Chondrocyte (in vitro differentiated cells): ENCODE data around the gene DDX41. TPM values are rescaled to one million over a fixed set of nuclear protein-coding genes. Genes with fewer than 3 reads are reported as not detected.

Source experiments
- DNase-seq: peaks from one replicate; pipeline ENCODE4 v3.0.0; 2021; ENCODE audit warnings: mixed read lengths, low spot score
- H3K27ac Mint-ChIP-seq: one replicate; pipeline ENCODE4 v1.8.0; 2021; ENCODE audit warnings: mild to moderate bottlenecking, moderate library complexity, mixed read lengths; ENCODE audit not compliant: unreplicated experiment
- H3K27me3 Mint-ChIP-seq: 2 replicates; pipeline ENCODE4 v1.8.0; 2021; ENCODE audit warnings: low read depth, mixed read lengths
- H3K36me3 Mint-ChIP-seq: 2 replicates; pipeline ENCODE4 v1.8.0; 2021; ENCODE audit warnings: low read depth, mixed read lengths
- H3K4me1 Mint-ChIP-seq: 2 replicates; pipeline ENCODE4 v1.8.0; 2021; ENCODE audit warnings: low read depth, mild to moderate bottlenecking, mixed read lengths
- H3K4me3 Mint-ChIP-seq: one replicate; pipeline ENCODE4 v1.8.0; 2021; ENCODE audit warnings: mild to moderate bottlenecking, moderate library complexity, mixed read lengths; ENCODE audit not compliant: unreplicated experiment
- H3K9me3 Mint-ChIP-seq: 2 replicates; pipeline ENCODE4 v1.8.0; 2021; ENCODE audit warnings: low read depth, mixed read lengths
- total RNA-seq: library from RNA; stranded (reverse); gene quantifications from 3 replicates; pipeline ENCODE4 v1.2.1, GENCODE V29; 2021
- TF ChIP-seq, protein P1 (sequence below): fragments of 200-600 bp; sonication (generic); IDR thresholded peaks from 2 replicates; pipeline ENCODE4 v1.5.0; 2021; ENCODE audit warnings: antibody characterized with exemption, mild to moderate bottlenecking, moderate library complexity

The DDX41 gene
- total RNA-seq, 1 donor from 2014 or later, result 78.6 TPM

DNA sequence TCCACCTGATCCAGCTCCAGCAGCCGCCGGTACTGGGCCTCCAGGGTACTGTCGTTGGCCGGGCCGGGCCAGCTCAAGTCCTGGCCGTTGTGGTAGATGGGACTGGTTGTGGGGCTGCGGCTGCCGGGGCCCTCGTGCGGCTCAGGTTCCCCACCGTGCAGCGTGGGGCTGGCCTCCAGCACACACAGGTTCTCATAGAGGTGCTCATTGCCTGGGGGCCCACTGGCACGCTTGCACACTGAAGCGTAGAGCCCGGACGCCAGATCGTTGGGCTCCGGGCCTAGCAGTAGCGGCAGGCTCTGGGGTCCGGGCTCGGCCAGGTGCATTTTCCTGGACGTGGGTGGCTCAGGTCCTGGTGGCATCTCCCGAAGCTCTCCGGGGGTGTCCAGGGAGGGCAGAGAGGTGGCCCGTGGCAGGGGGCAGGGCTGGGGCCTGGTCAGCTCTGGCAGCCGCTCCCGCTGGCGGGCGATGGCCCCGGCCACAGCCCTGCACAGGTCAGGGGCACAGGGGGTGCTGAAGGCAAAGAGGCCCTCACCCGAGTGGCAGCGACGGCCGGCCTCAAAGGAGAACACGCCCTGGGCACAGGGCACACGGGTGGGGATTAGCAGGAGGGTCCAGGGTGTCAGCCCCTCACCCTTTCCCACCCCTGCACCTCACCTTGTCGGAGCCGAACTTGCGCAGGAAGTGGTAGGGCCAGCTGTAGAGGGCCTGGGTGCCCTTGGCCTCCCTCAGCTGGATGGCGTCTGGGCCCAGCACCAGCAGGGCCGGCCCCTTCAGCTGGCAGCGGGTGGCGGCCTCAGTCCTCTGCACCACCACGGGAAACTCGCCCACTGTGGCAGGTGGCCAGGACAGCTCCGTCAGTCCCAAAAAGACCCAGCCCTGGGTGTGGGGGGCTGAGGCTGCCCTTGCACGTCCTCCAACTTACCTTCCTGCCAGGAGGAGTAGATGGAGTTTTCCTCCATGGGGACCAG, 12.4 kb downstream of the DDX41 start:
- H3K4me3 Mint-ChIP-seq, result no peak overlapping the region
- H3K27me3 Mint-ChIP-seq, result no peaks in the 10 kb centered on the region
- H3K36me3 Mint-ChIP-seq, result peaks cover 6% of the 10 kb centered on the region
- peaks cover 15% of the 10 kb centered on the region for H3K4me1 Mint-ChIP-seq
- TF ChIP-seq, protein P1, sequence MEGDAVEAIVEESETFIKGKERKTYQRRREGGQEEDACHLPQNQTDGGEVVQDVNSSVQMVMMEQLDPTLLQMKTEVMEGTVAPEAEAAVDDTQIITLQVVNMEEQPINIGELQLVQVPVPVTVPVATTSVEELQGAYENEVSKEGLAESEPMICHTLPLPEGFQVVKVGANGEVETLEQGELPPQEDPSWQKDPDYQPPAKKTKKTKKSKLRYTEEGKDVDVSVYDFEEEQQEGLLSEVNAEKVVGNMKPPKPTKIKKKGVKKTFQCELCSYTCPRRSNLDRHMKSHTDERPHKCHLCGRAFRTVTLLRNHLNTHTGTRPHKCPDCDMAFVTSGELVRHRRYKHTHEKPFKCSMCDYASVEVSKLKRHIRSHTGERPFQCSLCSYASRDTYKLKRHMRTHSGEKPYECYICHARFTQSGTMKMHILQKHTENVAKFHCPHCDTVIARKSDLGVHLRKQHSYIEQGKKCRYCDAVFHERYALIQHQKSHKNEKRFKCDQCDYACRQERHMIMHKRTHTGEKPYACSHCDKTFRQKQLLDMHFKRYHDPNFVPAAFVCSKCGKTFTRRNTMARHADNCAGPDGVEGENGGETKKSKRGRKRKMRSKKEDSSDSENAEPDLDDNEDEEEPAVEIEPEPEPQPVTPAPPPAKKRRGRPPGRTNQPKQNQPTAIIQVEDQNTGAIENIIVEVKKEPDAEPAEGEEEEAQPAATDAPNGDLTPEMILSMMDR, result no peak
- no peaks in the 10 kb centered on the region for H3K9me3 Mint-ChIP-seq
- no peak for DNase-seq
- no peak overlapping the region for H3K27ac Mint-ChIP-seq

DNA sequence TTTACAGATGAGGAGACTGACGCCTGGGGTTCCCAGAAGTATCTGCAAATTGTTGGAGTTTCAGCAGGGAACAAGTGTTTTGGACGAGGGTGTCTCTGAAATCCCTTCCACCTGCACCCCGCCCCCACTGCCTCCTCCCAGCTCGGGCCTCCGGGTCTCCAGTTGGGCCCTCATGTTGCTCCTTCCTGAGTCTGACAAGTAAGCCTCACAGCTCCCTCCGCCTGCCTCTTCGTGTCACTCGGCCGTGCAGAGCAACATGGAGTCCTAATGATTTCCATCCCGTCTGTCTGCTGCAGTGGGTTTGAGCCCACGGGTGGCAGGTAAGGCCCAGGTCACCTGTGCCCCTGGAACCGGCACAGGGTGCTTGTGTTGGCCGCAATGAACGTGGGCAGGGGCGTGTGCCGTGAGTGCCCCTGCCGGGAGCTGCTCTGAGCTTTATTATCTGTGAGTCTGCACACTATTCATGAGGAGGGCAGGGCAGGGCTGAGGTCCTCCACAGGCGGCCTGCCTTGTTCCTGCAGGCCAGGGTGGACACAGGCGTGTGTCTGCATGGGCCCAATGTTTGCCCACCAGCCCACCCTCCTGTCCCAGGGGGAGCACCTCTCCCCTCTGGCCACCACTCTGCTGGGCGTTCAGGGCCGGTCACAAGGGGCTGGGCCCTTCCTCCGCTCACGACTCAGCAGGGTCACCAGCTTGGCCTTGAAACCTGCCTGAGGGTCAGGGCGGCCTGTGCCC, 13.2 kb downstream of the DDX41 start:
- no peaks in the 10 kb centered on the region for H3K27me3 Mint-ChIP-seq
- H3K4me1 Mint-ChIP-seq, result peaks cover 23% of the 10 kb centered on the region
- TF ChIP-seq, protein P1, result no peak
- no peaks in the 10 kb centered on the region for H3K9me3 Mint-ChIP-seq
- peaks cover 6% of the 10 kb centered on the region for H3K36me3 Mint-ChIP-seq
- no peak overlapping the region for H3K27ac Mint-ChIP-seq
- no peak for DNase-seq
- H3K4me3 Mint-ChIP-seq, result no peak overlapping the region

DNA sequence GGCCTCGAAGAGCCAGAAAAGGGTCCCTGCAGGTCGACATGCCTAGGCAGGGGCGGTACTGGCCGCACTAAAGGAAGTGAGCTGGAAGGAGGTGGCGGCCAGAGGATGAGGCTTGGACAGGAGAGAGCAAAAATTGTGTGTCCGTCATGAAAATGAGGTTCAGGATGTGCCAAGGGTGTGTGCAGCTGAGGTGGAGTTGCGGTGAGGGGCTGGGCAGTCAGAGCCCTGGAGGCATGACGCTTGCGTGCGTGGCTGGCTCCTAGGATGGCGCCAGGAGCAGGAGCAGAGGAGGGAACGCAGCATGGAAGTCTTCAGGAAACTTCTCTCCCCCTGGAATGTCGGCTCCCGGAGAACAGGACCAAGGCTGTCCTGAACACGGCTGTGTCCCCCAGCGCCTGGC, 13.9 kb downstream of the DDX41 start:
- TF ChIP-seq, protein P1, result no peak
- Mint-ChIP-seq H3K9me3 (no peaks in the 10 kb centered on the region), H3K27ac (no peak overlapping the region), H3K4me3 (no peak overlapping the region), H3K36me3 (peaks cover 6% of the 10 kb centered on the region), H3K27me3 (no peaks in the 10 kb centered on the region), H3K4me1 (peaks cover 29% of the 10 kb centered on the region)
- DNase-seq, result no peak

DNA sequence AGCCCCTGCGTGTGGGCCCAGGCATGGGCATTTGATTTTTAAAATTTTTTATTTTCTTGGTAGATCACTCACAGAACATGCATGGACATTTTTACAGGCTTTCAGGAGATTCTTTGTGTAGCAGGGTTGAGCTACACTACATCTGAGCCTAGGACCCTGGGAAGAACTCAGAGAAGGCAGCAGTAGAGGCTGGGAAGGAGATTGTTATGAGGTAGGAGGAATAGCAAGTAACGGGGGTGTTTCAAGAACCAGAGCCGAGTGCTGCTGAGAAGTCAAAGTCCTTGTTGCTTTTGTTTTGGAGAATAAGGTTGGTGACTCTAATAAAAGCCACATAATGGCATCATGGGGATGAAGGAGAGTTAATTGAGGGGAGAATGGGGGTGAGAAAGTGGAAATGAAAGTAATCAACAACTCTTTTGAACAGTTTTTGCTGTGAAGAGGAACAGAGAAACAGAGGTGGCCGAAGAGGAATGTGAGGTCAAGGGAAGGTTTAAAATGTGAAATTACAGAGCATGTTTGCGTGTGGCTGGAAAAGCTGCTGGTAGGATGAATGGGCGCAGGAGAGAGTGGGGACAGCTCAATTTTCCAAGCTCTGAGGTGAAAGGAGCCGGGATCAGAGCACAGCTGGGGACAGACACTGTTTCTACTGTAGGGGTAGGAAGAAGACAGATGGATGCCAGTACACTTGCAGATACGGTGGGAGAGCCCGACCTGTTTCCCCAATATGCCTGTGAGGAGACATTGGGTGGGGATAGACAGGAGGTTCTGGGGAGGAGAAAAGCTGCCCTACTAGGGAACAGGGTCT, 14.7 kb downstream of the DDX41 start:
- Mint-ChIP-seq H3K9me3 (no peaks in the 10 kb centered on the region), H3K4me1 (peaks cover 31% of the 10 kb centered on the region), H3K27ac (no peak overlapping the region), H3K27me3 (no peaks in the 10 kb centered on the region), H3K36me3 (peaks cover 2% of the 10 kb centered on the region), H3K4me3 (no peak overlapping the region)
- DNase-seq, result no peak
- TF ChIP-seq, protein P1, result no peak
